ENCODE data around the gene HASPIN.

HASPIN gene

DNA sequence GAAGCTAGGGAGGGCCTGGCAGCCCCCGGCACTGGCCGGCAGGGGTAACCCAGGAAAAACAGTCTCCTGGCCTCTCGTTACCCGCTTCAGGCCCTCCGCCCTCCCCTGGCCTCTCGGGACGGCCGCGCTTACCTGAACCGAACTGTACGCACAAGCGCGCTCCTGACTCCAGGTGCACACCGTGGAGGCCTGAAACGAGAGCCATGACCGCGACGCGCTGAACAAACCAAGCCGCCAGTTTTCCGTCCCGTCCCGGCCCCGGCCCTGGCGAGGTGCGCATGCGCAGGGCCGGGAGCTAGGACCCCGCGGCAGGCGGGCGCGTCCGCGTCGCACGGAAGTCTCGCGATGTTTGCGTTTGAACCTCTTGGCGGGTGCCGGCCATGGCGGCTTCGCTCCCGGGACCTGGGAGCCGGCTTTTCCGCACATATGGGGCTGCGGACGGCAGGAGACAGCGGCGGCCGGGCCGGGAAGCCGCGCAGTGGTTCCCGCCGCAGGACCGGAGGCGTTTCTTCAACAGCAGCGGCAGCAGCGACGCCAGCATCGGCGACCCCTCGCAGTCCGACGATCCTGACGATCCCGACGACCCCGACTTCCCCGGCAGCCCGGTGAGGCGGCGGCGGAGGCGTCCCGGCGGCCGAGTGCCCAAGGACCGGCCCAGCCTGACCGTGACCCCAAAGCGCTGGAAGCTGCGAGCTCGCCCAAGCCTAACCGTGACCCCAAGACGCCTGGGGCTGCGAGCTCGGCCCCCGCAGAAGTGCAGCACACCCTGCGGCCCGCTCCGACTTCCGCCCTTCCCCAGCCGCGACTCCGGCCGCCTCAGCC, at the start of gene HASPIN:
HASPIN (plus strand) TSS at position 348 of the 822 bp plus-strand sequence; CDS start at position 381, 33 bp downstream.
- peak; percentile 70 for DNase-seq

DNA sequence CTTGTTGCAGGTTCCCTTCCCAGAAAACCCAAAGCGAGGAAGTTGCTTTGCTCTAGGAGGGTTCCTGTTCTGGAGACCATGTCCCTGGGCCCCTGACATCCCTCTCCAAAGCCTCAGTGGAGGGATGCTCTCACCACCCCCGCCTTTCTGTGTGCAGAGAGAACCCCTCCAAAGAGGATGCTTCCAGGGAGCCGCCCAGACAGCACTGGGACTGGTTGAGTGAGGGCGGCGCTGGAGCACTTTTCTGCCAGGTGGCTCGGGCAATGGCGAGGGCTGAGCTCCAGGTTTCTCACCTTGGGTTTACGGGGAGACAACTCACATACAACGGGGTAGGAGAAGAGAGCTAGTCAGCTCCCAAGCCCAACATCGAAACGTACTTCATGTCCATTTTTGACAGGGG, 47.8 kb upstream of the HASPIN start:
- DNase-seq = no peak

DNA sequence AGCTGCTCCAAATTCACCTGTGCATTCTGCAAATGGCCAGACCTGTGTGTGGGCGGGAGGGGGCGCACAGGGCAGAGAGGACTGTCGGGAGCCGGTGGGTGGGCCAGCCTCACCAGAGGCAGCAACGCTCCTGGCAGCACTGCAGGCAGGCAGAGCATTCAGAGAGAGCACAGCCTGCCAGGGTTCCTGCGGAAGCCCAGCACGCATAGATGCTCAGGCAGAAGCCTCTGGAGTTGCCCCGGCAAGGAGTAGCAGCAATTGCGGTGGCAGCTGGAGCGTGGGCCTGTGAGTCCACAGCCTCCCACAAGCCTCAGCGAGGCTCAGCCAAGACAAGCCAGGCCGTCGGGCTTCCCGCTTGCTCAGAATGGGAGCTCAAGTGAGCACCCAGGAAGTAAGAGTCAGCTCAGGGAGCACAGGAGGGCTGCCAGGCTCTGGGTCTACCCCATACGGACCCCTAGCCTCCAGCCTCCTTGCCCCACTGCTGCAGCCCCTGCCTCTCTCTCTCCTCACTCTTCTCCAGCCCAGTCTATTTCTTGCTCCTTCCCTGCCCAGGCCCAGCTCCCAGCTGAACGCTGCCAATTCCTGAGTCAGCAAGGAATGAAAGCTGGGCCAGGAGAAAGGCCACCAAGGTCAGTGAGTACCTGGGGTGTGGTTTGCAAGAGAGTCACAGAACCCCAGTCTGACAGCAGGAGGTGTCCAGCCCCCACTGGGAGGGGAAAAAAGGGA, 45.4 kb upstream of the HASPIN start:
- no peak for DNase-seq

DNA sequence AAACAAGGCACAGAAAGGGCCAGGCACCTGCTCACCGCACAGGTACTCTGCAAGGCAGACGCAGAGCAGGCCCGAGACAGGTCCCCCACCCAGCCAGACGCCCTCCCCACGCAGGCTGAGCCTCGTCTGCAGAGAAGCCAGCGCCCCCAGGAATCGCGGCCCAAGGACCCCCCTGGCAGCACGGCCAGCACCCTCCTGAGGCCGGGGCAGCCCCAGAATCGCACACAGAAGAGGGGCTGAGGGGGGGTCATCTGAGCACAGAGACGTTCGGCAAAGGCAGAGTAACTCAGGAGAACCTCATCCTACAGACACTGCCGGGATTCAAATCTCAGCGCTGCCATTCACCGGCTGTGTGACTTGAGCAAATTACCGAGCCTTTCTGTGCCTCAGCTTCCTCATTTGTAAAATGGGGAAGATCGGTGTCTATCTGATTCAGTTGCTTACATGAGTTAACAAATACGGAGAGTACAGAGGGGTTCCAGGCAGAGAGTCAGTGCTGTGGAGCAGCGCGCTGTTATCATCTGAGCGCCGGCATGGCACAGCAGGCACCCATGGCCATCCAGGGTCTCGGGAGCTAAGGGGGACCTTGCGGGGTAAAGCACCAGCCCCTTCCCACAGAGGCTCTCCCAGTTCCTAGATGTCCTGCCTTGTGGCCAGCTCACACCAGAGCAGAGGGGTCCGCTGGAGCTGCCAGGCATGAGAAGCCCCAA, 44.7 kb upstream of the HASPIN start:
- no peak for DNase-seq

GRCh38 chr17:3679531-3680126, 44.1 kb upstream of the HASPIN start:
- DNase-seq = no peak

GRCh38 chr17:3681057-3681456, 42.6 kb upstream of the HASPIN start:
- no peak for DNase-seq

- DNase-seq = no peak
Measured at GRCh38 chr17:3681565-3681964, 42.1 kb upstream of the HASPIN start.

DNA sequence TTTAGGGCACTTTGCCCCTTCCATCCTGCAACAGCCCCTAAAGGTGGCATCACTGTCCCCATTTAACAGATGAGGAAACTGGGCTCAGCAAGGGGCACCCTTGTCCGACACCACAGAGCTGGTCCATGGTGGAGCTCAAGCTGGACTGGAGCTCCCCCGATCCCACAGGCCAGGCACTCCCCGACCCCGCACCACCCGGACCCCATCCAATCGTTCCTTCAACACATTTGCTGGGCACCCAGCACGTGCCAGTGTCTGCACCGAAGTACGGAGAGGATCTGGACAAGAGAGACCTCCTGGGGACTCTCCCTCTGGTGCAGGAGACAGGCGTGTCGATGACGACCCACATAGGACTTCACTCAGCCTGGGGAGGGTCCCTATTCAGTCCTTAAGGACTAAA, 41.7 kb upstream of the HASPIN start:
- no peak for DNase-seq

- no peak for DNase-seq
Measured at GRCh38 chr17:3683054-3683511, 40.6 kb upstream of the HASPIN start.

DNA sequence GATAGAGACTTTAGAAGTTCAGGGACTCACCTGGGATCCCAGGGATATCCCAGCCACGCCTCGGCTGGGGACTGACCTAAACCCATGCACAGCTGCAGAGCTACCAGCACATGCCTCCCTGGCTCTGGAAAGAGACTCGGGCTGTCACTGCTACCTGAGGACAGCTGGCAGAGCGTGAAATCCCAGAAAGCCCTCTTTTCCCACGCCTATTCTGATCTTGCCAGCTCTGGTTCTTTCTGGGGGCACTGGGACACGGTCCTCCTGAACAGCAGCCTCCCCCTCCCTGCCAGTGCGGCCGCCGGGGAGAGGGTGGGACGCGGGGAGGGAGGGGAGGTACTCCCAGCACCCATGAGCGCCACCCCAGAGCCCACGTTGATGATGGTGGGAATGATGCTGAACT, 38.5 kb upstream of the HASPIN start:
- DNase-seq = no peak

DNA sequence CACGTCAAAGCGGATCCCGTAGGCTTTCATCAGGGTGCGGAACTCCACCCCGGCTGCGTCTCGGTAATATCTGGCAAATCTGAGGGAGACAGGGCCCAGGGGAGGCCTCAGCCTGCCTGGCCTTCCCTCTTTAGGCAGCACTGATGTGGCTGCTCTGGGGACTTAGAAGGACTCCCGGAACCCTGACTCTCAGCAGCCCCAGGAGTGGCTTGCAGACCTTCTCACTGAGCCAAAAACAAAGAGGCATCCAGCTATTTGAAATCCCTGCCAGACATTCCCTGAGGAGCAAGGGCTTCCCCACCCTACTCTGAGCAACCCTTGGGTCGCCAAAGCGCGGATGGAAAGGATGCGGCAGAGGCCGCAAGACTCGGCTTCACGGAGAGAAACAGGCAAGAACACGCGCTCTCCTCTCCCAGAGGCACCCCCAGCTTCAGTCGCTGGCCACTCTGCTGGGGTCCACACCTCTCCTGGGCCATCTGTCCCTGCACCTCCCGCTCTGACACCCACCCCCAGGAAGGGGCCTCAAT, 35.6 kb upstream of the HASPIN start:
- DNase-seq = no peak

DNA sequence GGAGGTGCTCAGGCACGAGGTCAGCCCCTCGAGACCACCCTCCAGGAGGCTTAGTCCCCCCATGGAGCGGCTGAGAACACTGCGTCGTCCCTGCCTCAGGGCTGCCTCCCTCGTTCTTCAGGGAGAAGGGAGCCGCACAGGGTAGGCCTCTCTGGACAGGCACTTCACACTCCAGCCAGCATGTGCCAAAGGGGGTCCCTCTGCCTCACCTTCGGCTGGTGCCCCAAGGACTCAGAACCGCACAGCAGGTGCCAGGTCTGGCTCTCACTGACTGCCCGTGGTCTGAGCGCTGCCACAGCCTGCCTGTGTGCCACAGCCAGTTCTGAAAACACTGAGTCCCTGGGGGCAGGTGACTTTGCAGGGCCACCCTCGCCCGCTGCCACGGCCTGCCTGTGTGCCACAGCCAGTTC, 34.8 kb upstream of the HASPIN start:
- DNase-seq = no peak

GRCh38 chr17:3689262-3690093, 34.2 kb upstream of the HASPIN start:
- DNase-seq = no peak

DNA sequence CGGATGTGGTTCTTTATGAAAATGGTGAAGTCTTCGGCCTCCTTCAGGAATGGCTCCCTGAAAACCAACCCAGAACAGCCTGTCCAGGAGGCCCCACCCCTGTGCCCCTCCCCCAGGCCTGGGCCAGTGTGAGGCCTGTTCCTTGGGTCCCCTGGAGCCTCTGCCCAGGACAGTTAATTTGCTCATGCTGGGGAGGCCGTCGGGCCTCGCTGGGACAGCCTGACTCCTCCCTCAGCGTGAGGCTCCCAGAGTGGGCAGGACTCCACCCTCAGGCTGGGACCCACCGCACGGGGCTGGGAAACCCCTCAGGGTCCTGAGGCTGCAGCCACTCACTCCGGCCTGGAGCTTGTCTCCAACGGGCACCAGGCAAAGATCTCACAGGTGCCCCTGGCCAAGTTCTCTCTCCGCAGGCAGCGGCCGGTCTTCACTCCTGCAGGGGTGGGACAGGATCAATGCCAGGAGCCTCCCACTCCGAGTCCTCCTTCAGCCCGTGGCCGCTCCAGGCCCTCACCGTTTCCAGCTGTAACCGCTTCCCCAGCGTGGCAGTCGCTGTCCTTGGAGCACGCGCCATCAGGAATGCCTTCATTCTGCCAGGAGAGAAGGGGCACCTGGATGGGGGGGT, 33.5 kb upstream of the HASPIN start:
- DNase-seq = no peak

GRCh38 chr17:3691617-3692067, 32.1 kb upstream of the HASPIN start:
- no peak for DNase-seq

- DNase-seq = no peak
Measured at GRCh38 chr17:3692346-3692745, 31.4 kb upstream of the HASPIN start.

DNA sequence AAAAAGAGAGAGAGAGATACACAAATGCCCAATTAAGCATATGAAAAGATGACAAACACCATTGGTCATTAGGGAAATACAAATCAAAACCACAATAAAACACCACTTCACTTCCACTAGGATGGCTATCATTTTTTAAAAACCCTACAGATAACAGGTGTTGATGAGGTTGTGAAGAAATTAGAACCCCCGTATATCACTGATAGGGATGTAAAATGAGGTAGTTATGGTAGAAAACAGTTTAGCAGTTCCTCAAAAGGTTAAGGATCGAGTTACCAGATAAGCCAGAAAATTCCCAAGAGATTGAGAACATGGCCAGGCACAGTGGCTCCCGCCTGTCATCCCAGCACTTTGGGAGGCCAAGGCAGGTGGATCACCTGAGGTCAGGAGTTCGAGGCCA, 30.6 kb upstream of the HASPIN start:
- no peak for DNase-seq

- no peak for DNase-seq
Measured at GRCh38 chr17:3693829-3694231, 29.9 kb upstream of the HASPIN start.

GRCh38 chr17:3695129-3695722, 28.5 kb upstream of the HASPIN start:
- no peak for DNase-seq

GRCh38 chr17:3695723-3696411, 27.8 kb upstream of the HASPIN start, which contains the start of gene P2RX5:
TSS of gene P2RX5 (minus strand) at chr17:3696155. CDS start at chr17:3696005, 150 bp downstream.
- no peak for DNase-seq
